NAMALWA (cell line): ENCODE results near the gene DTX4.
A peak's percentile ranks its signal among the peaks of the same experiment; 100 is the strongest.

Experiments used
- DNase-seq: peaks from one replicate; pipeline ENCODE4 v3.0.0-alpha.2; 2015; ENCODE audit warnings: low spot score

DTX4 gene

DNA sequence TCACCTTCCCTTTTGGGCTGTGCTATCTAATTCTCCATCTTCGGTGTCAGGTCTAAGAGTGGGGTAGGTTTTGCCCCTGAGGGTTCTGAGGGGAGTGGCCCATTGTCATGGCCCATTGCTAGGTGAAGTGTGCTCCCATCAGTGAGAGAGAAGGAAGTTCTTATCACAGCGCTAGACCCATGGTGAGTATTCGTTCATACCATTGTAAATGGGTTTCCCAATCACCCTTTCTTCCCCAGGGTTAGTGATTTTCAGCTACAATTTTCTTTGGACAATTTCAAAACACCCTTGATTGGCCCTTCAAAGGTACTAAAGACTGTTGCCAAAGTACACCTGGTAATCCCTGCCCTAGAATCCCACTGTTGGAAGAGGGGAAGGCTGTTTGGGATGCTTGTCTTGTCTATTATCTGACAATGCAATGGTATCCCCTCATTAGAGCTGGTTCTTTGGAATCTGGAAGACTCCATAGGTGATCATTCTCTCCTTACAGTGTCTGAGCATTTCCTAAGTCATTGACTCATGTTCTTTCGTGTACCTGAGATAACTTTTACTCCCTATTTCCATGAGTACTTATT, 20.6 kb downstream of the DTX4 start:
- DNase-seq: no peak

DNA sequence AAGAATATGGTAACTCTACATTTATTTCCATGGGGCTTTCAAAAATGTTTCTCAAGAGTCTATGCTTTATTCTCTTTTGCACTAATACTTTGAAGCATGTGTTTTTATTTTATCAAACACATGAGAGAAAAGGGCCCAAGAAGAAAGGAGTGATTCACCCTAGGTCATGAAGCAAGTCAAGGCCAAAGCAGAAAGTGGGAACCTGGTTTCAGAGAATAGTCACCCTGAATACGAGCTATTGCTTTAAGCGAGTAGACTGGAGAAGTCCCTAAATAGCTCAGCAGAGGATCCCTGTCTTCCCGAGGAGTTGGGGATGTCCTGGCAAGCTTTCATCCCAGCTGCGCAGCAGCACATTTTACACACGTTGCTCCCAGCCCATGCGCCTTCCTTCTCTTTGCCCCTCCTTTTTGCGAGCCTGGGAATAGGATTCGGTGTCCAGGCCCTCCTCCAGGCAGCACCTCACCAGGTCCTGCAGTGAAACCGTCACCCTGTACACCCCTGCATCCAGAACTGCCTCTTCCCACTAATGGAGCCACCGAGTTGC, 21.7 kb downstream of the DTX4 start:
- no peak for DNase-seq

DNA sequence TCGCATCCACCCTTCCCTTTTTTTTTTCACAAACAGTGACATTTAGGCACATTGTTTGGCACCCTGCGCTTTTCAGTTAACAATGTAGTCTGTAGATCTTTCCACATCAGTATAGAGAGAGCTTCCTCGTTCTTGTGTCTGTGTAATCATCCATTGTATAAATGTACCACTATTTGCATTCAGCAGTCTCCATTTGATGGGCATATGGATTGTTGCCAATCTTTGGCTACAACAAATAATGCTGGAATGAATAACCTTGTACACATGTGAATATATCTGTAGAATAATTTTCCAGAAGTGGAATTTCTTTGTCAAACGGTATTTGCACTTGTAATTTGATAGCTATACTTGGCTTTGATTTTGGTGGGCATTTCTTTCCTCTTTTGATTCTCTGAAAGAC, 23.7 kb downstream of the DTX4 start:
- DNase-seq: no peak

DNA sequence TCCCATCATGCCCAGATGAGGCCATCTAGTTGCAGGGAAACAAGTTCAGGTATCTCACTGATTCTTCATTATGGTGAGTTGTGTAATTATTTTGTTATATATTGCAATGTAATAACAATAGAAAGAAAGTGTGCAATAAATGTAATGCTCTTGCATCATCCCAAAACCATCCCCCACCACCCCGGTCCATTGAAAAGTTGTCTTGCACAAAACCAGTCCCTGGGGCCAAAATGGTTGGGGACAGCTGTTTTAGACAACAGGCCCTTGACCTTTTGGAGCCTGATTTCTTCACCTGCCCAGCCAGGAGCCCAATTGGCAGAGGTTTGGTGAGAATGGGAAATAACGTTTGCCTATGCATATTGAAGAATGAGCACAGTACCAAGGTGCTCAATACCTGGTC, 24.8 kb downstream of the DTX4 start:
- DNase-seq: no peak

DNA sequence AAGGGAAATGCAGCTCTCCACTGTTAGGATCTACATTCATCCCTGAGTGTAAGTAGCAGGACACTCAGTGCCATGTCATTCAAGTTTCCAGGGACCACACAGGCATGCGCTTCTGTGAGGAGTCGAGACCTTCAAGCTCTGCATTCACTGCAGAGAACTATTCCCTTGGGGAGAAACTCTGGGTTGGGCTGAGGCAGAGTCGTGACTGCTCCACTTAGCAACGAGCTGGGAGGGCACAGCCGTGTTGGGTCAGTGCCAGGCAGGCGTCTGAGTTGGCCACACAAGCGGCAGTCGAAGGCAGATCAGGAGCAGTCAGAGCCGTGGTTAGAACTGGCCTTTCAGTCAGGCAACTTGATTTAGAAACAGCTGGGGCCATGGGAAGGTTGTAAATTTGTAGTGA, 26.1 kb downstream of the DTX4 start:
- DNase-seq: no peak

DNA sequence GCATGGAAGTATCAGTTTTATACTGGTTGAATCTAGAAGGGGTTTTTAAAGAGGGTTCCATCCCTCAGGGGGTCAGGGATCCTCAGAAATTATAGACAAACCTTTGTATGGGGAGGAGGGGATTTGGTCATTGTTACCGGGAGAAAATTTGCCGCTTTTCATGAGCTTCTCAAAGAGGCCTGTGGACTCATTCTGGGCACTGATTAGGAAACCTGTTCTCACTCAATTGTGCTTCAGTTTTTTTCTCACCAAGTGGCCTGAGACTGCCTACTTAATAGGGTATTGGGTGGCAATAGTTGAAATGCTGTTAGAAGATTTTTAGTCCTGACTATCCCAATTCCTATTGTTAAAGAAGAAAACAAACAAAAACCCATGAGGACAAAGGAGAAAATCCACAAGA, 26.8 kb downstream of the DTX4 start:
- DNase-seq: no peak

DNA sequence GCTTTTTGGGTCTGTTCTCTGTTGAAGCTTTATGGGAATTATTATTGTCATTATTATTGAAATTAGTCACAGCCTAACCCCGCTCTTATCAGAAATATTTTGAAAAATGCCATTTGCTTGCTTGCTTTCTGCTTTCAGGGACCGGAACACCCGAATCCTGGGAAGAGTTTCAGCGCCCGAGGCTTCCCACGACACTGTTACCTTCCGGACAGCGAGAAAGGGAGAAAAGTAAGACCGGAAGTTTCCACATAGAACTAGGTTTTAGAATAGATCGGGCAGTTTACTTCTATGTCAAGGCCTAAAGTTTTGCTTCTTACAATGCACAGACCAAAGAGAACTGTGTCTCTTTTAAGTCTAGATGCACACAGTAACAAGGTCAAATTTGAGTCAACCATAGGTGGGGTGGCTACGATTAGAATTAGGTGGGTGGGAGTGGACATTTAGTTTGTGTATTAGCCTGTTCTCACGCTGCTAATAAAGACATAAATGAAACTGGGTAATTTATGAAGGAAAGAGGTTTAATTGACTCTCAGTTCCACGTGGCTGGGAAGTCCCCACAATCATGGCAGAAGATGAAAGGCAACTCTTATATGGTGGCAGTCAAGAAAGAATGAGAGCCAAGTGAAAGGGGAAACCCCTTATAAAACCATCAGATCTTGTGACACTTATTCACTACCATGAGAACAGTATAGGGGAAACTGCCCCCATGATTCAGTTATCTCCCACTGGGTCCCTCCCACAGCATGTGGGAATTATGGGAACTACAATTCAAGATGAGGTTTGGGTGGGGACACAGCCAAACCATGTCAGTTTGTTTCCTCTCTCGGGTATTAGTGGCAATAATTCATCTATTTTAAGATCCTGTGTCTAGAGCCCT, 27.9 kb downstream of the DTX4 start:
- no peak for DNase-seq

DNA sequence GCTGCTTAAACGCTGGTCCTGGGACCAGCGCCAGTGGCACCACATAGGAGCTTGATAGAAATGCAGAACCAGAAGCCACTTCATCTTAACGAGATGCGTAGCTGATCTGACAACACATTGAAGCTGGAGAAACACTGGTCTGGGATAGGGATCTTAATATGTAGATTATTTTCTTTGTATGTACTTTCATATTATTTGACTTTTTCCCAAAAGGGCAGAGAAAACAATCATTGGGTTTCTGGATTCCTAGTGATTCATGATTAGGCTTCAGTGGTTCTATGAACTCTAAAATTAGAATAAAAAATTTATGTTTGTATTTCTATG, 28.5 kb downstream of the DTX4 start:
- DNase-seq: no peak

DNA sequence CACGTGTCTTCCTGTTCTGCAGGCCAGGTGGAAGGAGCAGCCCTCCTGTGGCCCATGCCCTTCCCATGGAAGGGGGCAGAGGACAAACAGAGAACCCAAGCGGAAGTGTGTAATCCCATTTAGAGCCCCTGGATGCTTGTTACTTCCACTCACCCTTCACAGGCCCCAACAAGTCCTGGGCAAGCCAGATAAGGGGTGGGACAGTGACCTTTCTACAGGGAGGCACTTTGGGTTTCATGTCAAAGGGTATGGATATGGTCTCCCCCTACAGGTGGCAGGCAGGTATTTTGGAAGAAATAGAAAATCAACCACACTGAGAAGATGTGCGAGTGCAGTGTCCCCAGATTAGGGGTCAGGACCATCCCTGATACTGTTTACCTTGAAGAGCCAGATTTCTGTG, 29.4 kb downstream of the DTX4 start:
- DNase-seq: no peak

DNA sequence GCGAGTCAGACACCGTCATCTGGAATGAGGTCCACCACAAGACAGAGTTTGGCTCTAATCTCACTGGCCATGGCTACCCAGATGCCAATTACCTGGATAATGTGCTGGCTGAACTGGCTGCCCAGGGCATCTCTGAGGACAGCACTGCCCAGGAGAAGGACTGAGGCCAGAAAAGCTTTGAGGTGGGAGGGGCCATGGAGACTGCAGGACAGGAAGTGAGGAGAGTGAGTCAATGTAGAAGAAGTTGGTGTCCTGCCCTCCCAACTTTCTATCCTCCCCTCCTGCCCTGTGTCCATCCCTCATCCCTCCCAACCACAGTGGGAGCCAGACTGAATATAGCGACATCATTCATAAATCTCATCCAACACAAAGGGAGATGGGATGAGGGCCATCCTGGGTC, 32.8 kb downstream of the DTX4 start:
- no peak for DNase-seq

DNA sequence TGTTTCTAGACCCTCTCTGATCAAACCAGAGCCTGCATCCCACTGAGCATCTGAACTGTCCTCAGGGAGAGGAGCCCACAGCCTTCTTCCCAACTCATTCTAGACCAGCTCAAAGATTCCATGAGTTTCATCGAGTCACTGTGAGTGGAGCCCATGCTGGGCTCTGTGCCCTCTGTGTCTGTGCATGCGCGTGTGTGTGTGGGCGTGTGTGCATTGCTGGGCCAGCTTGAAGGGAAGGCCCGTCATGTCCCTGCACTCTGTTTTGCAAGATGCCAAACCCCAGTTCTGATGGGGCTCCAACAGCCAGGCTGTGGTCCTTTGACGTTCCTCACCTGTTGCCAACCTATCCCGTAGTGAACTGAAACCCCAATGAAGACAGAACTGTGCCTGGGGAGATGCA, 33.7 kb downstream of the DTX4 start:
- DNase-seq: no peak

DNA sequence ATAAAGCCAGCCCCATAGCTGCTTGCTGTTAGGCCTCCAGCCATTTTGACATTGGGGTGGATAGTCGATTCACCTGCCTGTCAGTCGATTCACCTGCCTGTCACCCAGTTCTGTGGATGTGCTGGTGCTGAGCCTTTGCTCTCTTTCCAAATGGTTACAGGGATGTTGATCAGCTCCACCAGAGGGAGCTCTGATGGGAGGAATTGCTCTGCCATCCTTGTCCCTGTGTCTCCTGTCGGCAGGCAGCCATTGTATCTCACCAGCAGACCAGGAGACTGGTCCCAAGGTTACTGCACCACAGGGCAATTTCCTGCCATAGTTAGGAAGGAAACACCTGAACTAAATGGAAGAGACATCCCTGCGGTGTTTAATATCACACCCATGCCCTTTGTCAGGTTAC, 34.7 kb downstream of the DTX4 start:
- peak; percentile 41 for DNase-seq

DNA sequence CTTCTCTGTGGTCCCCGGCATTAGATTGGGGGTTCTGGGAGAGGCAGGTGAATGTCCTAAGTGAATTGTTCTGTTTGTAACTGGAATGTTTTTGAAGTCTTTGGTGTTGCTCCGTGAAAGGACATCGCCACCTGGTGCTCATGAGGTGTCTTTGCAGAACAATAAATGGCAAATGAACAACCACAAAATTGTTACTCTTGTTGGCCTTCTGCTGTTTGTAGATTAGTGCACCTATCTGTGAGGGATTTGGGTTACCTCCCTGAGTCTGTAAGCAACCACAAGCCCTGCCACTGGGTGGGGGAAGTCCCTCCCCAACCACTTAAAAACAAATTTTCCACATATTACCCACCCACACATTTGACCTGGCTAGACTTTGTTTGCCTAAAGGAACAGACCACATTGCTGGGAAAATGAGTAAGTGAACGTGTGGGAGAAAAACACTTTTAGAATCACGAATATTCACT, 36.1 kb downstream of the DTX4 start:
- DNase-seq: peak; percentile 74

DNA sequence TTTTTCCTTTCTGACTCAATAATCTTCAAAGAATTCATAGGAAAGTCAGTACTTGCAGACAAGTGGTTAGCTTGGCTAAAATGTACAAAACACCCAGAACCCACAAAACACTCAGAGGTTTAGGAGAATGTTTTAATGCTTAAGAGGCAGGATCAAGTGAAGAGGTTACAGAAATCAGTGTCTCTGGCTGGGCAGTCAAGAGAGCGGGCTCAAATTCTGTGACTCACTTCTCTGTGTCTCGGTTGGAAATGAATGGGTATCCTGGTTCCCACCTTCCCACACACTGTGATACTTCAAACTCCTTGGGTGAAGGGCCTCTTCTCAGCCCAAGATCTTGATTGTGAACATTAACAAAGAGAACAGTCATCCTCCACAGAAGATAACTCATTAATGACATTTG, 37.0 kb downstream of the DTX4 start:
- no peak for DNase-seq

DNA sequence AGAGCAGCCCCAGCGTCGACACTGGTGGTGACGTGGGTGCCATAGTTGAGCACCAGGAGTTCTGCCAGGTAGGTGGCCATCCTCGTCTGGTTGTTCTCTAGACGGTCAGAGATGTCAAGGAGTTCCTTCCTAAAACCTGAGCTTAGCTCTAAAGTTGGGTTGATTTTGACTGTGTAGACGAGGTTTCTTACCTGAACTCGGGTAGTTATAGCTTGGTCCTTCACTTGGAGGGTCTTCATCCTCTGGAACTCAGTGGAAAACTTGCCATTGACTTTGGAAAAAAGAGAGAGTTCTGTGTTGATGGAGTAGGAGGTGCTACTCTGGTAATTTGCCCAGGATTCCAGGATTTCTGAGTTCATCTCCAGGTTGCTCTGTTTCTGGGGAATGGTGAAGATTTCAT, 40.3 kb downstream of the DTX4 start:
- DNase-seq: no peak

DNA sequence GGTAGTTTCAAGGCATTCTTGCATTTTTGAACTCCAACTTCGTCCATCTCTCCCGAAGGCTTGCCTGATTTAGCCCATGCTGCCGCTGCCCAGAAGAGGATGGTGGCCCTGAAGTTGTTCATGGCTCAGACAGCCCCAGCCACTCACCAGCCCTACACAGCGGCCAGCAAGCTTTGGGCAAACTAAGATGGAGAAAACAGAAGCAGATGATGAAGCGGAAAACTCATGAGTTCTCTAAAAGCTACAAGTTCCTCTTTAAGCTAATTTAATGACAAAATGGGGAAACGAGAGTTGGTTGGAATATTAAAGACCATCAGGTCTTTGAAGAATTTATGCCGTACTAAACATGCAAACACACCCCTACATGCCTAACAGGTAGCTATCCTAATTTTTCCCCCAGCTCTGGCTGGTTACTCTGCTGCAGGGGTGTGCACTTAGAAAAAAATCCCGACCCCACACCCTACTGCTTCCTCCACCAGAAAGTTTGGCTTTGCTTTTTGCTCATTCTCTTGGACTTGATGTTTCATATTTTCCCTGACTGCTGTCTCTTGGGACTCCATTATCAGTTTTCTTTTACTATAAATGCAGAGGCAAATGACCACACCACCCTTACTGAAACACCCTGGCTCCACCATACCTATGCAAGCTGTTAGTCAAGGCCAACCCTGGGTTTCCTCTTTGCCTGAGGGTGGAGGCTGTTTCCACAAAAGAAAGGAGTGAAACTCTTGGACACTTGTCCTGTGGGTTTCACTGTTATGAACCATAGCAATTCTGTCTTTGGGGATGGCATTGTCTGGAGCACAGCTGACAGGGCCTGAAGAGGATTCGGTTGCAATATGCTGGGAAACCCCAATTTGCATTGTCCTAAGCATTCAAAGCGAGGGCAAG, 41.1 kb downstream of the DTX4 start, which contains the start of gene MPEG1:
Gene MPEG1, minus strand, starts transcription at position 184 of the 888 bp plus-strand sequence. Its CDS starts 62 bp downstream, at position 122.
- DNase-seq: peak; percentile 71

DNA sequence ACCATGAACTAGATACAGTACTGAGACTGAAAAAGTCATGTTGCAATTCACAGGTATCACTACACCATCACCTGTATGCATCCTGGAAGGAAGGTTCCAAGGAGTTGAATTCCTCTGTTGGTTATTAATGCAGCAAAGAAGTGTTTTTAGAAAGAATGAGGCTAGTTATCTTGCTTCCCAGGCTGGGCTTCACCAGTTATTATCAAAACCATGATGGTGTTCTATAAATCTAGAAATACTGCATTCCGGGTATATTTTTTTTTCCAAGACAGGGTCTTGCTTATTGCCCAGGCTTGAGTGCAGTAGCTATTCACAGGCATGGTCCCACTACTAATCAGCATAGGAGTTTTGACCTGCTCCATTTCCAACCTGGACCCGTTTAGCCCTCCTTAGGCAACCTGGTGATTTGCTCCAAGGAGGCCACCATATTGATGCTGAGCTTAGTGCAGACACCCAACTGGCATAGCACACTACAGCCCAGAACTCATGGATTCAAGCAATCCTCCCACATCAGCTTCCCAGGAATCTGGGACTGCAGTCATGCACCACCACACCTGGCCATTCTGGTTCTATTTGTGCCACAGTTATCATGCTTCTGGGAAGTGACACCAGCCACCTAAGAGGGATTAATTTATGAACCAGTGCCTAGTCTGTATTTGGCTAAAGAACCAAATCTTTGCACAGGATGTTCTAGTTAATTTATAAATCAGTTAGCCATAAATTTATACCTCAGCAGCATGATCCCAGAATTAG, 42.4 kb downstream of the DTX4 start:
- no peak for DNase-seq

DNA sequence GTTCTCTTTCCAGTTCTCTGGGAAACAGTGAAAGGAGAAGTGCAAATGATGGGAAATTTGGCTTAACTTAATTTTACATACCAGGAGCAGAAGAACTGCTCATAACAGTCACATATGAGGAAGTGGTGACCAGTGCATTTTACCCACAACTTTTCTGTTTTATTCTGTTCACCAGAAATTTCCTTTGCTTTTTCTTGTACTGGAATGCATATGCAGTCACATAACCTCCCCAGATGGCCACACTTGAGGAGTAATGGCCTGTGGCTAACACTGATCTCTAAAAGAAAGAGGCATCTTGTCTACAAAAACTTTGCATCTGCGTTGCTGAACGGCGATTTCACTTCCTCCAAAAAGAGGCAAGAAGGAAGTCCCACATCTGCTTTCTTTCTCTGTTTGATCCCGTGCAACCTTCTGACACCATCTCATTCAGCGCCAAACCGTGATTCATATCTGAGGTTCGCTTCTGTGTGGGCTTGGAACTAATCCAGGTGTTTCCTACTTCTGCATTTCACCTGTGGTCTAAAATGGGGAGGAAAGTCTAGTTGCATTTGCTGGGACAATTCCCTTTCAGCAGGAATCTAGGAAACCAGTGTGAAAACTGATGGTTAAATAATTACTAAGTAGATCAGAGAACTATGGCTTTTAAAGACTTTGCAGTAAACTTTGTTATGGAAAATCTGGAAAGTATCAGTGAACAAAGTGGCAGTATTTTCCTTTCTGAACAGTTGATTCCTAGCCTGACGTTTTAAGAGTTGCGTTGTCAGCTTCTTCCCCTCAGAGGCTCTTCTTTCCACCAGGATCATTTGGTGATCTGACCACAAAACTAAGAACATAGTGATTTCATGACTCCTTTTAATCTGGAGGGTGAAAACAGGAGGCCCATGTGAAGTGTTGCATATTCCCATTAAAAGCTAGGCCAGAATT, 45.0 kb downstream of the DTX4 start:
- DNase-seq: peak; percentile 96

DNA sequence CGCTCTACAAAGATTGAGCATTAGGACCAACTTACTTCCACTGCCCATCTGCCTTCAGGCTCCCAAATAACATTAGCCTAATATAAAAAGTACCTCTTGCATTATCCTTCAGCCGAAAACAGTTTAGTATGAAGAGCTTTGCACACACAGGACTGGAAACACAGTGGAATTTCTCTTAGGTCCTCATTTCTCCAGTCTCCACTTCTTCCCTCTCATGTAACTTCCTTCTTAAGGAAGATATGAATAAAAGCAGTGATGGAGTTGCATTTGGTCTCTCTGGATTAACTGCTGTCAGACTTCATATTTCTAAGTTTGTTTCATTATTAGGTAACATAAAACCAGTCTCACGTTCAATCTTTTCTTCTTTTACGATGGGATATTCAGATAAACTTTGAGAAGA, 46.4 kb downstream of the DTX4 start:
- no peak for DNase-seq

DNA sequence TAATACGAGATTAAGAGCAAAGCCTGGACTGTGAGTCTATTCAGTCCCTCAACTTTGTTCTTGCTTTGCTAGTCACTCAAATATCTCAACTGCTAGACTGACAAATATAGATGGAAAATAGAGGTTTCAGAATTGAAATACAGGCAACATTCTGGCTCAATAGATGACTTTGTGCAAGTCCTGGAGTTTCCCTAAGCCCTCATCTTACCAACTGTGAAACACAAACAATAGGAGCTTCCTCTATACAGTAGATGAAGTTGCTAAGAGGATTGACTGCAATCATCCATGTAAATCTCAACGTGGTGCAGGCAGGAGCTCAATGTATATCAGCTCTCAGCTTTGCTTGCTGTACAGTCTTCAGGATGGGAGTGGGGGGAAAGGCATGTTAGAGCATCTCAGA, 47.0 kb downstream of the DTX4 start:
- no peak for DNase-seq

DNA sequence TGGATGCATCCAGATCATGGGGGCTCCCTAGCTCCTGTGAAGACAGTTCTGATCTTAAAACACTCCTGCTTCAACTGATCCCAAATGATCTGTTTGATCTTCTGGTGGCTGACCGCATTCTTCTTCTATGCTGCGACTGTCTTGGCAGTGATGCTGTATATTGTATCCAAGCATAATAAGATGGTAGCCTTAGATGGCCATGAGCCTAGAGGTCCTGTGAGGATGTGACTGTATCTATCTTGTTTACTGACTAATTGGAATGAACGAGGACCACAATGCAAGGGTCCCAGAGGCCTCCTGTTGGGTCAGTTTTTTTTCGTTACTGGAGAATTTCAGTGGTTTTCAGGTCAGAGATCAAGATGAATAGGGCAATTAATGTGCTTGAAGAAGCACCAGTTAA, 47.9 kb downstream of the DTX4 start:
- no peak for DNase-seq
